HEK293 (cell line): Measurements from ENCODE around the gene FAM221A.

Experiments
- AEBP2 ChIP-seq: fragments of 450-650 bp; formaldehyde crosslinking; IDR thresholded peaks from 2 replicates; pipeline ENCODE4 v1.5.1; 2016; ENCODE audit warnings: missing biosample characterization, missing genetic modification characterization, borderline replicate concordance
- EGR2 ChIP-seq: fragments of 450-650 bp; formaldehyde crosslinking; IDR thresholded peaks from 2 replicates; pipeline ENCODE4 v1.5.1; 2016; ENCODE audit warnings: low read depth, missing biosample characterization, missing genetic modification characterization
- HOXA7 ChIP-seq: sonication (generic); formaldehyde crosslinking; IDR thresholded peaks from 2 replicates; pipeline ENCODE4 v1.8.1; 2022; ENCODE audit warnings: missing genetic modification reagents, borderline replicate concordance
- PRDM10 ChIP-seq: fragments of 450-650 bp; formaldehyde crosslinking; IDR thresholded peaks from 2 replicates; pipeline ENCODE4 v1.5.1; 2016; ENCODE audit warnings: missing biosample characterization, missing genetic modification characterization
- REST ChIP-seq: fragments of 450-650 bp; formaldehyde crosslinking; IDR thresholded peaks from 2 replicates; pipeline ENCODE4 v1.5.1; 2016; ENCODE audit warnings: missing biosample characterization, missing genetic modification characterization
- YY2 ChIP-seq: fragments of 450-650 bp; formaldehyde crosslinking; IDR thresholded peaks from 2 replicates; pipeline ENCODE4 v1.5.1; 2016; ENCODE audit warnings: missing biosample characterization, missing genetic modification characterization
- ZBTB1 ChIP-seq: fragments of 450-650 bp; formaldehyde crosslinking; IDR thresholded peaks from 2 replicates; pipeline ENCODE4 v1.5.1; 2016; ENCODE audit warnings: missing biosample characterization, missing genetic modification characterization
- ZBTB7A ChIP-seq: fragments of 450-650 bp; formaldehyde crosslinking; IDR thresholded peaks from 2 replicates; pipeline ENCODE4 v1.5.1; 2016; ENCODE audit warnings: low read depth, missing biosample characterization, missing genetic modification characterization
- ZFHX2 ChIP-seq: fragments of 450-650 bp; formaldehyde crosslinking; conservative IDR thresholded peaks from 2 replicates; pipeline ENCODE4 v1.5.1; 2016; ENCODE audit warnings: missing biosample characterization, missing genetic modification characterization
- ZIC2 ChIP-seq: fragments of 450-650 bp; formaldehyde crosslinking; IDR thresholded peaks from 2 replicates; pipeline ENCODE4 v1.5.1; 2016; ENCODE audit warnings: missing biosample characterization, missing genetic modification characterization
- ZNF146 ChIP-seq: fragments of 450-650 bp; formaldehyde crosslinking; IDR thresholded peaks from 2 replicates; pipeline ENCODE4 v1.5.1; 2016; ENCODE audit warnings: missing biosample characterization, missing genetic modification characterization
- ZNF148 ChIP-seq: fragments of 450-650 bp; formaldehyde crosslinking; IDR thresholded peaks from 2 replicates; pipeline ENCODE4 v1.5.0; 2017; ENCODE audit warnings: missing biosample characterization, missing genetic modification characterization, borderline replicate concordance
- ZNF169 ChIP-seq: fragments of 450-650 bp; formaldehyde crosslinking; IDR thresholded peaks from 2 replicates; pipeline ENCODE4 v1.5.1; 2016; ENCODE audit warnings: missing biosample characterization, missing genetic modification characterization
- ZNF175 ChIP-seq: fragments of 450-650 bp; formaldehyde crosslinking; IDR thresholded peaks from 2 replicates; pipeline ENCODE4 v1.5.1; 2016; ENCODE audit warnings: missing biosample characterization, missing genetic modification characterization
- ZNF211 ChIP-seq: fragments of 450-650 bp; formaldehyde crosslinking; IDR thresholded peaks from 2 replicates; pipeline ENCODE4 v1.5.1; 2016; ENCODE audit warnings: low read depth, missing biosample characterization, missing genetic modification characterization
- ZNF510 ChIP-seq: fragments of 450-650 bp; formaldehyde crosslinking; IDR thresholded peaks from 2 replicates; pipeline ENCODE4 v1.5.1; 2018; ENCODE audit warnings: mild to moderate bottlenecking, missing genetic modification characterization, missing biosample characterization; ENCODE audit not compliant: insufficient replicate concordance
- ZNF513 ChIP-seq: fragments of 450-650 bp; IDR thresholded peaks from 2 replicates; pipeline ENCODE4 v1.5.1; 2018; ENCODE audit warnings: missing biosample characterization, missing genetic modification characterization
- ZNF560 ChIP-seq: fragments of 450-650 bp; formaldehyde crosslinking; IDR thresholded peaks from 2 replicates; pipeline ENCODE4 v1.5.1; 2017; ENCODE audit warnings: missing biosample characterization, missing genetic modification characterization, borderline replicate concordance
- ZNF626 ChIP-seq: fragments of 450-650 bp; sonication (Bioruptor Pico); formaldehyde crosslinking; IDR thresholded peaks from 2 replicates; pipeline ENCODE4 v1.5.1; 2018; ENCODE audit warnings: missing biosample characterization, missing genetic modification characterization, inconsistent platforms
- ZNF692 ChIP-seq: fragments of 450-650 bp; formaldehyde crosslinking; IDR thresholded peaks from 2 replicates; pipeline ENCODE4 v1.5.1; 2016; ENCODE audit warnings: missing biosample characterization, missing genetic modification characterization
- ZNF701 ChIP-seq: fragments of 450-650 bp; formaldehyde crosslinking; IDR thresholded peaks from 2 replicates; pipeline ENCODE4 v1.5.1; 2016; ENCODE audit warnings: missing biosample characterization, missing genetic modification characterization
- ZSCAN4 ChIP-seq: fragments of 450-650 bp; formaldehyde crosslinking; IDR thresholded peaks from 2 replicates; pipeline ENCODE4 v1.5.1; 2017; ENCODE audit warnings: missing biosample characterization, missing genetic modification characterization

The FAM221A gene

GRCh38 chr7:23679898-23680413 lies at the start of gene FAM221A (continued):
- TF ChIP-seq ZNF626 (tag by site-specific recombination) (no peak), ZIC2 (tag by site-specific recombination) (no peak), YY2 (tag by site-specific recombination) (no peak), AEBP2 (tag by site-specific recombination) (no peak), ZBTB7A (no peak), ZNF146 (no peak), REST (tag by site-specific recombination) (no peak), ZNF510 (tag by site-specific recombination) (no peak), ZSCAN4 (no peak), PRDM10 (tag by site-specific recombination) (0 out of 2 replicates have a peak, but pooled peaks have one; percentile 20), HOXA7 (no peak), ZNF175 (tag by site-specific recombination) (no peak), ZNF560 (tag by site-specific recombination) (no peak), ZBTB1 (tag by site-specific recombination) (no peak), ZNF211 (tag by site-specific recombination) (no peak), ZFHX2 (no peak), ZNF513 (tag by site-specific recombination) (no peak), ZNF169 (tag by site-specific recombination) (no peak), ZNF148 (tag by site-specific recombination) (no peak), ZNF701 (no peak), ZNF692 (tag by site-specific recombination) (no peak), EGR2 (tag by site-specific recombination) (no peak)
